ENCODE data around the gene DUSP8.
"Not testable (repeated sequence)": the region's sequence is repeated elsewhere in the genome, so short reads cannot be mapped to it uniquely, and the experiment has no call there.

The DUSP8 gene

GRCh38 chr11:1529774-1530173, 42.3 kb downstream of the DUSP8 start:
- DNase-seq: no peak

GRCh38 chr11:1529286-1529685, 42.8 kb downstream of the DUSP8 start:
- DNase-seq: no peak

GRCh38 chr11:1528710-1529109, 43.4 kb downstream of the DUSP8 start:
- no peak for DNase-seq

GRCh38 chr11:1526785-1527184, 45.3 kb downstream of the DUSP8 start:
- no peak for DNase-seq

GRCh38 chr11:1523779-1524178, 48.3 kb downstream of the DUSP8 start:
- no peak for DNase-seq

- no peak for DNase-seq
These were observed 49.0 kb downstream of the DUSP8 start for GRCh38 chr11:1523077-1523476.

- no peak for DNase-seq
These were observed 50.0 kb downstream of the DUSP8 start for GRCh38 chr11:1522081-1522424.

- no peak for DNase-seq
These were observed 50.5 kb downstream of the DUSP8 start for GRCh38 chr11:1521382-1522080.

- DNase-seq: no peak
These were observed 51.3 kb downstream of the DUSP8 start for GRCh38 chr11:1520663-1521267.

- DNase-seq: no peak
These were observed 51.8 kb downstream of the DUSP8 start for GRCh38 chr11:1520209-1520662.

GRCh38 chr11:1519028-1520010, 52.8 kb downstream of the DUSP8 start:
- DNase-seq: no peak

- no peak for DNase-seq
These were observed 53.8 kb downstream of the DUSP8 start for GRCh38 chr11:1518301-1518700.

- no peak for DNase-seq
These were observed 54.7 kb downstream of the DUSP8 start for GRCh38 chr11:1517117-1518005.

GRCh38 chr11:1516273-1517067, 55.6 kb downstream of the DUSP8 start:
- DNase-seq: no peak

- DNase-seq: peak; percentile 51
These were observed 56.7 kb downstream of the DUSP8 start for GRCh38 chr11:1515082-1516060.

GRCh38 chr11:1514336-1515061, 57.6 kb downstream of the DUSP8 start:
- no peak for DNase-seq

GRCh38 chr11:1513326-1514296, 58.5 kb downstream of the DUSP8 start:
- no peak for DNase-seq

- DNase-seq: not testable (repeated sequence)
These were observed 59.4 kb downstream of the DUSP8 start for GRCh38 chr11:1512531-1513258.
